ENCODE data around the gene PLEKHA1.

Gene PLEKHA1

DNA sequence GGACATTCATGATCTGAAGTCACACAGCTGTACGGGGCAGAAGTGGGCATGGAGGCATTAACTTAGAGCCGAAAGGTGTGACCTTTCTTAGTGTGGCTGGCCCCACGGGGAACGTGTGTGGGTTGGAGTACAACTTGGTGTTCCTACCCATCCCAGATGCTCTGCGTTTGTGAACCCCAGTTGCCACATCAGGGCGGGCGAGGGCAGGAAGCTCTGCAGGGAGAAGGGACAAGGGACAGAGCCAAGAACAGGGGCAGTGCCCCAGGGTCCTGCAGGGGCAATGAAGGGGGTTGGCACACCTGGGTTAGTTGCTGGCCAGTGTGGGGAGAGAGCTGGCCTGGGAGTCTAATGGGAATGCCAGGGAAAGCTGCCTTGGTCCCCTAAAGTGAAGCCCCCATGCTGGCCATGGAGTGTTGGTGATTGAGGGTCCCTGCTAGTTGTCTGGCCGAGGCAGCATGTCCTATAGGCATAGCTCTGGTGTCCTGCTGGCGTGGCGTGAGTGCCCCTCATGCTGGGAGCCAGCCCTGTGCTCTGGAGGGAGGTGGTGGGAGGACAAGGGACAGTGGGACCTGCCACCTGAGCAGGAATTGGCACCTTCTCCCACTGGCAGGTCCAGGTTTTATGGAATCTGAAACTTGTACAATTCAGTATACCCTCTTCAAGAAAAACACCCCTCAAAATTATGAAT is 105.8 kb downstream of the PLEKHA1 start:
- H3K27ac ChIP-seq: no peak overlapping the region
- no peaks in the 10 kb centered on the region for H3K27me3 ChIP-seq (replicated peaks)
- TF ChIP-seq, protein P1, sequence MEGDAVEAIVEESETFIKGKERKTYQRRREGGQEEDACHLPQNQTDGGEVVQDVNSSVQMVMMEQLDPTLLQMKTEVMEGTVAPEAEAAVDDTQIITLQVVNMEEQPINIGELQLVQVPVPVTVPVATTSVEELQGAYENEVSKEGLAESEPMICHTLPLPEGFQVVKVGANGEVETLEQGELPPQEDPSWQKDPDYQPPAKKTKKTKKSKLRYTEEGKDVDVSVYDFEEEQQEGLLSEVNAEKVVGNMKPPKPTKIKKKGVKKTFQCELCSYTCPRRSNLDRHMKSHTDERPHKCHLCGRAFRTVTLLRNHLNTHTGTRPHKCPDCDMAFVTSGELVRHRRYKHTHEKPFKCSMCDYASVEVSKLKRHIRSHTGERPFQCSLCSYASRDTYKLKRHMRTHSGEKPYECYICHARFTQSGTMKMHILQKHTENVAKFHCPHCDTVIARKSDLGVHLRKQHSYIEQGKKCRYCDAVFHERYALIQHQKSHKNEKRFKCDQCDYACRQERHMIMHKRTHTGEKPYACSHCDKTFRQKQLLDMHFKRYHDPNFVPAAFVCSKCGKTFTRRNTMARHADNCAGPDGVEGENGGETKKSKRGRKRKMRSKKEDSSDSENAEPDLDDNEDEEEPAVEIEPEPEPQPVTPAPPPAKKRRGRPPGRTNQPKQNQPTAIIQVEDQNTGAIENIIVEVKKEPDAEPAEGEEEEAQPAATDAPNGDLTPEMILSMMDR (IDR thresholded peaks at IDR 0.05; ENCODE audit: low read depth, low read length, missing control alignments): no peak
- in situ Hi-C loops (cut with HindIII; ENCODE audit: low pct_ligation_motif_present, low sequenced_read_pairs): no loop called here
- no peak for DNase-seq
- H3K36me3 ChIP-seq (replicated peaks): no peaks in the 10 kb centered on the region
- H3K4me3 ChIP-seq (ENCODE audit: low read depth, low read length): no peak overlapping the region

DNA sequence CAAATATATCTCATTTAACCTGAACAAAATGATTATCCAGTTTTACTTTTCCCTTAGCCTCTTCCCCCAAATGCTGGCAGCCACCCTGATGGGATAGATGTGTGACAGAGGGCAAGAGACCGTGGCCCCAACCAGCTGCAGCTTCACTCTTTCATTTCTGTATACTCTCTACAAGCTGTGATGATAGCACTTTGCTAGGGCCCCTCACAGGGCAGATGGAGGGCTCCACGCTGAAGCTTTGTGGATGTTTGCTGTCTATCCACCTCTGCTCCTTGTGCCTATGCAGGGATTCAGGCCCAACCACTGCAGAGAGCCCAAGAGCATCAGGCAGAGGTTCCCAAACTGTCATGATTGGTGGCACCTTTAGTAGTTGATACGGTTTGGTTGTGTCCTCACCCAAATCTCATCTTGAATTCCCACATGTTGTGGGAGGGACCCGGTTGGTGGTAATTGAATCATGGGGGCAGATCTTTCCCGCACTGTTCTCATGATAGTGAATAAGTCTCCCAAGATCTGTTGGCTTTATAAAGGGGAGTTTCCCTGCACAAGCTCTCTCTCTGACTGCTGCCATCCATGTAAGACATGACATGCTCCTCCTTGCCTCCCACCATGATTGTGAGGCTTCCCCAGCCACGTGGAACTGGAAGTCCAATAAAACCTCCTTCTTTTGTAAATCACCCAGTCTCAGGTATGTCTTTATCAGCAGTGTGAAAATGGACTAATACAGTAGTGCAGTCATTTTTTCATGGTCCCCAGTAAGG is 107.0 kb downstream of the PLEKHA1 start:
- in situ Hi-C loops (cut with HindIII; ENCODE audit: low pct_ligation_motif_present, low sequenced_read_pairs): no loop called here
- TF ChIP-seq, protein P1 (IDR thresholded peaks at IDR 0.05; ENCODE audit: low read depth, low read length, missing control alignments): no peak
- H3K27me3 ChIP-seq (replicated peaks): no peaks in the 10 kb centered on the region
- no peak overlapping the region for H3K4me3 ChIP-seq (ENCODE audit: low read depth, low read length)
- no peak overlapping the region for H3K27ac ChIP-seq
- no peaks in the 10 kb centered on the region for H3K36me3 ChIP-seq (replicated peaks)
- DNase-seq: no peak

Data from brain microvascular endothelial cell (primary cell).